HepG2 (cell line): ENCODE measurements around the gene ARHGEF12. TPM values are rescaled to one million over a fixed set of nuclear protein-coding genes. Genes with fewer than 3 reads are reported as not detected.

Source experiments
- HCFC1 ChIP-seq: fragments of 150-350 bp; IDR thresholded peaks from 2 replicates; pipeline ENCODE4 v1.6.1; 2014; ENCODE audit warnings: low read depth, low read length
- HNF4G ChIP-seq, 2 experiments: sonication (generic) in 1 of 2; formaldehyde crosslinking in 1 of 2; IDR thresholded peaks; 2 replicates each; pipeline versions ENCODE4 v1.4.0 to v1.6.1; 2011 to 2020; ENCODE audit warnings: borderline replicate concordance in 2 of 2, low read depth in 2 of 2, mild to moderate bottlenecking in 2 of 2, low read length in 1 of 2, missing genetic modification reagents in 1 of 2, moderate library complexity in 1 of 2
- HOXA3 ChIP-seq: sonication (generic); formaldehyde crosslinking; IDR thresholded peaks from 2 replicates; pipeline ENCODE4 v1.5.0; 2020; ENCODE audit warnings: missing genetic modification reagents
- HOXA5 ChIP-seq: sonication (generic); formaldehyde crosslinking; IDR thresholded peaks from 2 replicates; pipeline ENCODE4 v1.4.0; 2020; ENCODE audit warnings: missing genetic modification reagents
- KDM5B ChIP-seq: sonication (generic); formaldehyde crosslinking; IDR thresholded peaks from 2 replicates; pipeline ENCODE4 v1.4.0; 2020; ENCODE audit warnings: missing genetic modification reagents, mild to moderate bottlenecking, borderline replicate concordance
- KMT2B ChIP-seq: IDR thresholded peaks from 2 replicates; pipeline ENCODE4 v1.6.1; 2016; ENCODE audit warnings: missing genetic modification reagents, missing compliant biosample characterization
- POLR2AphosphoS5 ChIP-seq: IDR thresholded peaks from 2 replicates; pipeline ENCODE4 v1.6.1; 2012; ENCODE audit warnings: low read depth, low read length
- SAP130 ChIP-seq: IDR thresholded peaks from 2 replicates; pipeline ENCODE4 v1.6.1; 2016; ENCODE audit warnings: low read depth
- SATB2 ChIP-seq: sonication (generic); formaldehyde crosslinking; IDR thresholded peaks from 2 replicates; pipeline ENCODE4 v1.5.0; 2020; ENCODE audit warnings: missing genetic modification reagents
- ZFYVE20 ChIP-seq: sonication (generic); formaldehyde crosslinking; IDR thresholded peaks from 2 replicates; pipeline ENCODE4 v1.8.0; 2023; ENCODE audit warnings: low read depth, mild to moderate bottlenecking, moderate library complexity, missing genetic modification reagents, borderline replicate concordance
- ZKSCAN5 ChIP-seq: sonication (generic); formaldehyde crosslinking; IDR thresholded peaks from 2 replicates; pipeline ENCODE4 v1.5.1; 2020; ENCODE audit warnings: mild to moderate bottlenecking, missing genetic modification reagents
- ZMYM4 ChIP-seq: sonication (generic); formaldehyde crosslinking; IDR thresholded peaks from 2 replicates; pipeline ENCODE4 v1.8.1; 2023; ENCODE audit warnings: mild to moderate bottlenecking, missing genetic modification reagents
- ZNF446 ChIP-seq: sonication (generic); formaldehyde crosslinking; IDR thresholded peaks from 2 replicates; pipeline ENCODE4 v1.5.0; 2020; ENCODE audit warnings: mild to moderate bottlenecking, missing genetic modification reagents
- ZNF563 ChIP-seq: sonication (generic); formaldehyde crosslinking; IDR thresholded peaks from 2 replicates; pipeline ENCODE4 v1.8.0; 2022; ENCODE audit warnings: mild to moderate bottlenecking, moderate library complexity, missing genetic modification reagents
- ZNF782 ChIP-seq: sonication (generic); formaldehyde crosslinking; IDR thresholded peaks from 2 replicates; pipeline ENCODE4 v1.4.0; 2020; ENCODE audit warnings: missing genetic modification reagents, mild to moderate bottlenecking, borderline replicate concordance
- polyA plus RNA-seq, 8 experiments: library from polyadenylated mRNA; depleted of rRNA in 3 of 8; stranded (reverse) in 7 of 8; unstranded in 1 of 8; fragments of >200 nt; fragmentation: Illumina TruSeq in 4 of 8; extraction: Trizol in 4 of 8; gene quantifications; 2 replicates each; pipeline versions ENCODE4 v1.2.1 to v1.2.3, GENCODE V29; 2011 to 2016; ENCODE audit warnings: low read depth in 4 of 8, missing spikeins in 1 of 8, mixed read lengths in 1 of 8; ENCODE audit not compliant: insufficient read depth in 1 of 8
- total RNA-seq, 5 experiments: library from RNA; depleted of rRNA; stranded (reverse); fragments of >200 nt; fragmentation: Illumina TruSeq; extraction: Trizol; gene quantifications; 2 replicates each; pipeline ENCODE4 v1.2.3, GENCODE V29; 2016; ENCODE audit warnings: low read depth in 1 of 5
- TF ChIP-seq, protein P1 (sequence below): IDR thresholded peaks from 2 replicates; pipeline ENCODE4 v1.6.1; 2016
- TF ChIP-seq, protein P2 (sequence below): sonication (generic); formaldehyde crosslinking; conservative IDR thresholded peaks from 2 replicates; pipeline ENCODE4 v1.4.0; 2020; ENCODE audit warnings: missing genetic modification reagents
- TF ChIP-seq, protein P3 (sequence below): IDR thresholded peaks from 2 replicates; pipeline ENCODE4 v1.6.1; 2012; ENCODE audit warnings: low read length, improper control_type of control experiment
- TF ChIP-seq, protein P4 (sequence below): IDR thresholded peaks from 2 replicates; pipeline ENCODE4 v1.6.1; 2018; ENCODE audit warnings: missing genetic modification reagents
- TF ChIP-seq, protein P5 (sequence below): IDR thresholded peaks from 2 replicates; pipeline ENCODE4 v1.6.1; 2016; ENCODE audit warnings: low read depth, control low read depth

ARHGEF12 gene
- total and polyA plus RNA-seq, 2 of the 13 experiments (the other 11 are each of a cell fraction or from before 2014, with no cell fraction given), result 17.9 to 54.4 TPM

DNA sequence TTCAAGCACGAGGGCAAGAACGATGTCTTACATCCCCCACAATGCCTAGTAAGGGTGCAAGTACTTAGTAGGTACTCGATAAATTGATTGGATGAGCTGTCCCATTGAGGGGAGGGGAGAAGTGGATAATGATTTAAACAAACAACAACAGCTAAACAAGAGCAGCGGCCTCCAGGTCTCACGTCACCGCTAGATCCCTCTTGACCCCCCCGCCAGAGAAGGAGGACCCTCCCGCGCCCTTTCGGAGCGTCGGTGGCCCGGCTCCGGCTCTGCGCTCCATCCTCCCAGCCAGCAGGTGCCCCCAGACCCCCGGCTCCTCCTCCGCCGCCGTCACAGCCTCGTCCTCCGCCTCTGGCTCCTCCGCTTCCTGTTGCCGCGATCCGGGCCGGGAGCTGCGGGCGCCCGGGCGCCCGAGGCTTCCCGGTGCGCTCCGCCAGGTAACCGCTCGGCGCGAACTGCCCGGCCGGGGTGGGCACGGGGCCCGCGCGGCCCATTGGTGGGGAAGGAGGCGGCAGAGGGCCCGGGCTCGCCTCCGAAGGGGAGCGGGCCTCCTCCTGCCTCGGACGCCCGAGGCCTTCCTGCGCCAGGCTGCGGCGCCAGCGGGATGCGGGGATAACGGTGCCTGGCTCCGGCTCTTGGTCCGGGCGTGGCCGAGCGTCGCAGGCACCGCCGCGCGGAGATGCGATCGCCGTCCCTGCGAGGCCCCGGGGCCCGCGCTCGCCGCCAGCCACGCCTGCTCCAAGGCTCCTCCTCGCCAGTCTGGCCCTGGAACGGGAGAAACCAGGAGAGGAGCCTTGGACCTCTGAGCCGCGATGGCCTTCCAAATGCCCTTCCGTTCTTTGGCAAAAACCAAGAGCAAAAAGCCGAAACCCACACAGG, 11.0 kb upstream of the ARHGEF12 start, which contains the start of gene TLCD5 (continued):
- TF ChIP-seq, protein P1, sequence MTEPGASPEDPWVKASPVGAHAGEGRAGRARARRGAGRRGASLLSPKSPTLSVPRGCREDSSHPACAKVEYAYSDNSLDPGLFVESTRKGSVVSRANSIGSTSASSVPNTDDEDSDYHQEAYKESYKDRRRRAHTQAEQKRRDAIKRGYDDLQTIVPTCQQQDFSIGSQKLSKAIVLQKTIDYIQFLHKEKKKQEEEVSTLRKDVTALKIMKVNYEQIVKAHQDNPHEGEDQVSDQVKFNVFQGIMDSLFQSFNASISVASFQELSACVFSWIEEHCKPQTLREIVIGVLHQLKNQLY (CRISPR knock-in tag), result no peak
- TF ChIP-seq HOXA5 (CRISPR knock-in tag), result peak; percentile 73; the same call in 1 of the 2 replicates
- TF ChIP-seq HNF4G (IDR thresholded peaks at IDR 0.05; ENCODE audit: borderline replicate concordance, low read depth, low read length), result no peak
- TF ChIP-seq HNF4G (CRISPR knock-in tag; IDR thresholded peaks at IDR 0.05; ENCODE audit: borderline replicate concordance, low read depth), result no peak; the same call in 1 of the 2 replicates
- no peak for TF ChIP-seq ZFYVE20
- TF ChIP-seq, protein P2, sequence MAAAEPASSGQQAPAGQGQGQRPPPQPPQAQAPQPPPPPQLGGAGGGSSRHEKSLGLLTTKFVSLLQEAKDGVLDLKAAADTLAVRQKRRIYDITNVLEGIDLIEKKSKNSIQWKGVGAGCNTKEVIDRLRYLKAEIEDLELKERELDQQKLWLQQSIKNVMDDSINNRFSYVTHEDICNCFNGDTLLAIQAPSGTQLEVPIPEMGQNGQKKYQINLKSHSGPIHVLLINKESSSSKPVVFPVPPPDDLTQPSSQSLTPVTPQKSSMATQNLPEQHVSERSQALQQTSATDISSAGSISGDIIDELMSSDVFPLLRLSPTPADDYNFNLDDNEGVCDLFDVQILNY (CRISPR knock-in tag), result no peak
- peak; percentile 60 for TF ChIP-seq HOXA3 (CRISPR knock-in tag)
- TF ChIP-seq ZNF563 (CRISPR knock-in tag), result peak; percentile 86
- TF ChIP-seq, protein P3, sequence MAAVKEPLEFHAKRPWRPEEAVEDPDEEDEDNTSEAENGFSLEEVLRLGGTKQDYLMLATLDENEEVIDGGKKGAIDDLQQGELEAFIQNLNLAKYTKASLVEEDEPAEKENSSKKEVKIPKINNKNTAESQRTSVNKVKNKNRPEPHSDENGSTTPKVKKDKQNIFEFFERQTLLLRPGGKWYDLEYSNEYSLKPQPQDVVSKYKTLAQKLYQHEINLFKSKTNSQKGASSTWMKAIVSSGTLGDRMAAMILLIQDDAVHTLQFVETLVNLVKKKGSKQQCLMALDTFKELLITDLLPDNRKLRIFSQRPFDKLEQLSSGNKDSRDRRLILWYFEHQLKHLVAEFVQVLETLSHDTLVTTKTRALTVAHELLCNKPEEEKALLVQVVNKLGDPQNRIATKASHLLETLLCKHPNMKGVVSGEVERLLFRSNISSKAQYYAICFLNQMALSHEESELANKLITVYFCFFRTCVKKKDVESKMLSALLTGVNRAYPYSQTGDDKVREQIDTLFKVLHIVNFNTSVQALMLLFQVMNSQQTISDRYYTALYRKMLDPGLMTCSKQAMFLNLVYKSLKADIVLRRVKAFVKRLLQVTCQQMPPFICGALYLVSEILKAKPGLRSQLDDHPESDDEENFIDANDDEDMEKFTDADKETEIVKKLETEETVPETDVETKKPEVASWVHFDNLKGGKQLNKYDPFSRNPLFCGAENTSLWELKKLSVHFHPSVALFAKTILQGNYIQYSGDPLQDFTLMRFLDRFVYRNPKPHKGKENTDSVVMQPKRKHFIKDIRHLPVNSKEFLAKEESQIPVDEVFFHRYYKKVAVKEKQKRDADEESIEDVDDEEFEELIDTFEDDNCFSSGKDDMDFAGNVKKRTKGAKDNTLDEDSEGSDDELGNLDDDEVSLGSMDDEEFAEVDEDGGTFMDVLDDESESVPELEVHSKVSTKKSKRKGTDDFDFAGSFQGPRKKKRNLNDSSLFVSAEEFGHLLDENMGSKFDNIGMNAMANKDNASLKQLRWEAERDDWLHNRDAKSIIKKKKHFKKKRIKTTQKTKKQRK, result no peak
- peak; percentile 45 for TF ChIP-seq SAP130 (CRISPR knock-in tag)
- TF ChIP-seq ZNF782 (CRISPR knock-in tag), result no peak
- no peak for TF ChIP-seq POLR2AphosphoS5
- peak; percentile 61; the same call in 1 of the 2 replicates for TF ChIP-seq ZNF446
- TF ChIP-seq, protein P4, sequence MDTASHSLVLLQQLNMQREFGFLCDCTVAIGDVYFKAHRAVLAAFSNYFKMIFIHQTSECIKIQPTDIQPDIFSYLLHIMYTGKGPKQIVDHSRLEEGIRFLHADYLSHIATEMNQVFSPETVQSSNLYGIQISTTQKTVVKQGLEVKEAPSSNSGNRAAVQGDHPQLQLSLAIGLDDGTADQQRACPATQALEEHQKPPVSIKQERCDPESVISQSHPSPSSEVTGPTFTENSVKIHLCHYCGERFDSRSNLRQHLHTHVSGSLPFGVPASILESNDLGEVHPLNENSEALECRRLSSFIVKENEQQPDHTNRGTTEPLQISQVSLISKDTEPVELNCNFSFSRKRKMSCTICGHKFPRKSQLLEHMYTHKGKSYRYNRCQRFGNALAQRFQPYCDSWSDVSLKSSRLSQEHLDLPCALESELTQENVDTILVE (CRISPR knock-in tag), result no peak; the same call in 1 of the 2 replicates
- TF ChIP-seq, protein P5, sequence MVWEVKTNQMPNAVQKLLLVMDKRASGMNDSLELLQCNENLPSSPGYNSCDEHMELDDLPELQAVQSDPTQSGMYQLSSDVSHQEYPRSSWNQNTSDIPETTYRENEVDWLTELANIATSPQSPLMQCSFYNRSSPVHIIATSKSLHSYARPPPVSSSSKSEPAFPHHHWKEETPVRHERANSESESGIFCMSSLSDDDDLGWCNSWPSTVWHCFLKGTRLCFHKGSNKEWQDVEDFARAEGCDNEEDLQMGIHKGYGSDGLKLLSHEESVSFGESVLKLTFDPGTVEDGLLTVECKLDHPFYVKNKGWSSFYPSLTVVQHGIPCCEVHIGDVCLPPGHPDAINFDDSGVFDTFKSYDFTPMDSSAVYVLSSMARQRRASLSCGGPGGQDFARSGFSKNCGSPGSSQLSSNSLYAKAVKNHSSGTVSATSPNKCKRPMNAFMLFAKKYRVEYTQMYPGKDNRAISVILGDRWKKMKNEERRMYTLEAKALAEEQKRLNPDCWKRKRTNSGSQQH (CRISPR knock-in tag), result no peak
- no peak for TF ChIP-seq ZKSCAN5 (CRISPR knock-in tag)
- TF ChIP-seq SATB2 (CRISPR knock-in tag), result 0 out of 2 replicates have a peak, but pooled peaks have one; percentile 70
- TF ChIP-seq KMT2B, result 0 out of 2 replicates have a peak, but pooled peaks have one; percentile 17
- TF ChIP-seq ZMYM4 (CRISPR knock-in tag), result peak; percentile 70
- TF ChIP-seq KDM5B (CRISPR knock-in tag), result no peak
- TF ChIP-seq HCFC1, result no peak
